Esophagus (tissue), 2 donors: ENCODE measurements around the gene MOSMO. TPM values are rescaled to one million over a fixed set of nuclear protein-coding genes. Genes with fewer than 3 reads are reported as not detected.

ENCODE experiments used
- H3K27ac ChIP-seq, 2 donors: one replicate each; pipeline ENCODE4 v1.5.1; 2013; ENCODE audit warnings: low read depth in 2 of 2, mild to moderate bottlenecking in 2 of 2, inconsistent platforms in 1 of 2, low read length in 1 of 2, moderate library complexity in 1 of 2
- H3K27me3 ChIP-seq, 2 donors: one replicate each; pipeline ENCODE4 v1.6.1; 2013; ENCODE audit warnings: low read length in 2 of 2, control low read depth in 1 of 2, mild to moderate bottlenecking in 1 of 2; ENCODE audit not compliant: insufficient read depth in 2 of 2, control insufficient read depth in 1 of 2
- H3K36me3 ChIP-seq, 2 donors: one replicate each; pipeline ENCODE4 v1.6.1; 2013; ENCODE audit warnings: low read length in 1 of 2; ENCODE audit not compliant: control insufficient read depth in 2 of 2, insufficient read depth in 2 of 2
- H3K4me1 ChIP-seq, 2 donors: one replicate each; pipeline ENCODE4 v1.6.1; 2013; ENCODE audit warnings: low read length in 1 of 2; ENCODE audit not compliant: control insufficient read depth in 2 of 2, insufficient read depth in 2 of 2
- H3K4me3 ChIP-seq, 2 donors: one replicate each; pipeline ENCODE4 v1.5.1; 2013; ENCODE audit warnings: low read length in 2 of 2, mild to moderate bottlenecking in 2 of 2, low read depth in 1 of 2, moderate library complexity in 1 of 2
- H3K9me3 ChIP-seq, 2 donors: one replicate each; pipeline ENCODE4 v1.6.1; 2013; ENCODE audit warnings: mild to moderate bottlenecking in 2 of 2, low read depth in 1 of 2, low read length in 1 of 2, moderate library complexity in 1 of 2; ENCODE audit not compliant: control insufficient read depth in 2 of 2, insufficient read depth in 1 of 2
- WGBS, 2 donors: extraction: QIAGEN DNeasy Blood & Tissue Kit; methylation state at CpG; one replicate each; pipeline ENCODE4 v1.1.7; 2013; 5-methylcytosine and 5-hydroxymethylcytosine counted together
- polyA plus RNA-seq, 2 donors: library from polyadenylated mRNA; stranded (reverse); fragments of 200-250 nt; gene quantifications; one replicate each; pipeline ENCODE4 v1.2.3, GENCODE V29; 2013
- donor health status: healthy with polysubstance abuse.
- donor health status: Bipolar disorder and iron deficiency.

MOSMO gene
- polyA plus RNA-seq, 2 donors: 6.8 to 13.1 TPM

DNA sequence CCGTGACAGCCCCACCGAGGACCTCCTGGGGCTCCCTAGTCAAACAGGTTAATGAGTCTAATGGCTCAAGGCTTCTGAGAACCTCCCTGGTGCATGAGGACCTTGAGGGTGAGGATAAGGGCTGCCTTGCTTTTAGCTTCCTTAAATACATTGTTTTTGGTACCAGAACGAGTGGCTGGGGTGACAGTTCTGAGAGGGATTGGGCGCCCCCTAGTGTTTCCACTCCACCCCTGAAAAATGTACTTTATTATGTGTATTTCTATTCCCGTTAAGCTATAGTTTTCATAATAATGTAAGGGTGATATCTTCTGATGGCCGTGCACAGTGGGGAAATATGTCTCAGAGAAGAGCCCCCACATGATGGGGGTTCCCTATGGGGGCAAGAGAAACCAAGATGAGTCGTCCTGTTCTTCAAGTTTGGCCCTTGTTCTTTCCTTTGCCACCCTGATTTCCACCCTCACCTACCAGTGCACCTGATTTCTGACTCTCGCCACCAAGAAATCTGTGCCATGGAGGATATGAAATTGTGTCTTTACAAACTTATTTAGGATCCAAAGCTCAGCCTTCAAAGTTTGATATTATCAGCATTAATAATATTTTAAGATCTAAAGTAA, 69.9 kb downstream of the MOSMO start:
- H3K4me3 ChIP-seq: no peak overlapping the region
- no peaks in the 10 kb centered on the region for H3K36me3 ChIP-seq
- no peaks in the 10 kb centered on the region for H3K27me3 ChIP-seq
- 41 to 42% methylated on average over 8 of the region's 8 CpGs for WGBS, 2 donors
- H3K9me3 ChIP-seq: no peaks in the 10 kb centered on the region
- no peak overlapping the region for H3K27ac ChIP-seq
- no peaks in the 10 kb centered on the region for H3K4me1 ChIP-seq

- no peaks in the 10 kb centered on the region for H3K4me1 ChIP-seq
- H3K27ac ChIP-seq: no peak overlapping the region
- no peak overlapping the region for H3K4me3 ChIP-seq
- WGBS, 2 donors: 75 to 85% methylated on average over 1 of the region's 1 CpG
- no peaks in the 10 kb centered on the region for H3K9me3 ChIP-seq
- no peaks in the 10 kb centered on the region for H3K27me3 ChIP-seq
- no peaks in the 10 kb centered on the region for H3K36me3 ChIP-seq
These were observed 70.7 kb downstream of the MOSMO start for GRCh38 chr16:22078656-22079055.

DNA sequence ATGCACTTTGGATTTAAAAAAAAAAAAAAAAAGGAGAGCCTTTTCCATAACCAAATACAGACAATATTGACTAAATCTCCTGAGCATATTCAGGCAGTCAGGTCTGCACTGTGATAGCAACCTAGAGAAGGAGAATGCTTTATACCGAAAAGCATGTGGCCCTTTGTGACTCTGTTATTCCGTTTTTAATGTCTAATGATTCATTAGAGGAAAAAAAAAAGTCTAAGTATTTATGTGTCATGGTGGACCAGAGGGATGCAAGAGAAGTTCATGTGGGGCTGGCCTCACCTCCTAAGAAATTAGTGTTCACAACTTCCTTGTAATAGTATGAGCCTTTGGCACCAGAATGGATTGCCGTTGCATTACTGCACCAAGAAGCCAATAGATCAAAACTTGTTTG, 73.1 kb downstream of the MOSMO start:
- WGBS, 2 donors: 91 to 94% methylated on average over 3 of the region's 3 CpGs
- Histone ChIP-seq H3K9me3 (no peaks in the 10 kb centered on the region), H3K27me3 (no peaks in the 10 kb centered on the region), H3K4me1 (no peaks in the 10 kb centered on the region), H3K4me3 (no peak overlapping the region), H3K36me3 (no peaks in the 10 kb centered on the region), H3K27ac (no peak overlapping the region)

DNA sequence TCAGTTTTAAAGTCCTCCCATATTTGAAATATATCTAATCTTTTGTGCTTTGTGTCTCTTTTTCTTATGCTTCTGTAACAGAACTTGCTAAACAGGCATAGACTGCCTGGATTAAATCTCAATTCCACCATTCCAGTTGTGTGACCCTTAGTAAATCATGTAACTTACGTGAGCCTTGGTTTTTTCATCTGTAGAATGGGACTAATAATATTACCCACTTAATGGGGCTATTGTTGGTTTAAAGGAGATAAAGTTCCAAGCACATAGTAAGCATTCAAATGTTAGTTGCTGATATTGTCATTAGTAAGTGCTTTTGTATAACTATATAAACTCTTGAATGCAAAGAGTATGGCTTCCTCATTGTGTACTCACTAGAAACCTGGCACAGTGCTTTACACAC, 78.5 kb downstream of the MOSMO start:
- Histone ChIP-seq H3K27ac (no peak overlapping the region), H3K27me3 (no peaks in the 10 kb centered on the region), H3K4me3 (no peak overlapping the region), H3K4me1 (no peaks in the 10 kb centered on the region), H3K36me3 (no peaks in the 10 kb centered on the region), H3K9me3 (no peaks in the 10 kb centered on the region)
- WGBS, 2 donors: 94 to 96% methylated on average over 1 of the region's 1 CpG

- H3K36me3 ChIP-seq: no peaks in the 10 kb centered on the region
- no peaks in the 10 kb centered on the region for H3K27me3 ChIP-seq
- H3K4me3 ChIP-seq: no peak overlapping the region
- no peak overlapping the region for H3K27ac ChIP-seq
- no peaks in the 10 kb centered on the region for H3K9me3 ChIP-seq
- 79 to 84% methylated on average over 1 of the region's 1 CpG for WGBS, 2 donors
- no peaks in the 10 kb centered on the region for H3K4me1 ChIP-seq
These were observed 80.7 kb downstream of the MOSMO start for GRCh38 chr16:22088642-22089041.

- Histone ChIP-seq H3K27me3 (no peaks in the 10 kb centered on the region), H3K36me3 (no peaks in the 10 kb centered on the region), H3K4me3 (no peak overlapping the region), H3K9me3 (no peaks in the 10 kb centered on the region), H3K4me1 (no peaks in the 10 kb centered on the region), H3K27ac (no peak overlapping the region)
- WGBS, 2 donors: 86 to 91% methylated on average over 4 of the region's 4 CpGs
These were observed 82.0 kb downstream of the MOSMO start for GRCh38 chr16:22089910-22090309.

DNA sequence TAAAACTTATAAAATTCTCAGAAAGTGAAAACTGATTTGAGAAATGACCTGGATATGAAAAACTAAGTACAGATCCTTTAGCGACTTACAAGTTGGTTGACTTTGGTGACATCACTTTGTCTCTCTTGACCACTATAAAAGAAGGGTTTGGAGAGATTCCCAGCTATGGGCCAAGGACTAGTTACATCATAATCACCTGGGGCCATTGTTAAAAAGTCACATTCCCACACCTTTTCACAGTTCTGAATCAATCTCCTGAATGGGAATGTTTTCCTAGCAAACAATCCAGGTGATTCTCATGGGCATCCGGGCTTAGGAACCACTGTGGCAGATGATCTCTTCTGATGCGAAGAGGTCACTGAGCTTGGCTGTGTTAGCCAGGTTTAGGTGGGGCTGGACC, 83.8 kb downstream of the MOSMO start:
- 72 to 77% methylated on average over 3 of the region's 3 CpGs for WGBS, 2 donors
- no peak overlapping the region for H3K27ac ChIP-seq

GRCh38 chr16:22092143-22092933, 84.4 kb downstream of the MOSMO start, which contains the start of gene VWA3A:
TSS of gene VWA3A (plus strand) at chr16:22092541. CDS start at chr16:22092638, 97 bp downstream.
- H3K27me3 ChIP-seq: no peaks in the 10 kb centered on the region
- H3K36me3 ChIP-seq: no peaks in the 10 kb centered on the region
- H3K4me3 ChIP-seq: no peak within 1 kb of the TSS
- H3K4me1 ChIP-seq: no peaks in the 10 kb centered on the region
- 54 to 55% methylated on average over 9 of the region's 9 CpGs for WGBS, 2 donors
- no peaks in the 10 kb centered on the region for H3K9me3 ChIP-seq
- H3K27ac ChIP-seq: no peak within 1 kb of the TSS

More for the DNA sequence above, 83.8 kb downstream of the MOSMO start:
- H3K4me1 ChIP-seq: no peaks in the 10 kb centered on the region
- no peaks in the 10 kb centered on the region for H3K36me3 ChIP-seq
- no peak overlapping the region for H3K4me3 ChIP-seq
- no peaks in the 10 kb centered on the region for H3K9me3 ChIP-seq
- H3K27me3 ChIP-seq: no peaks in the 10 kb centered on the region

DNA sequence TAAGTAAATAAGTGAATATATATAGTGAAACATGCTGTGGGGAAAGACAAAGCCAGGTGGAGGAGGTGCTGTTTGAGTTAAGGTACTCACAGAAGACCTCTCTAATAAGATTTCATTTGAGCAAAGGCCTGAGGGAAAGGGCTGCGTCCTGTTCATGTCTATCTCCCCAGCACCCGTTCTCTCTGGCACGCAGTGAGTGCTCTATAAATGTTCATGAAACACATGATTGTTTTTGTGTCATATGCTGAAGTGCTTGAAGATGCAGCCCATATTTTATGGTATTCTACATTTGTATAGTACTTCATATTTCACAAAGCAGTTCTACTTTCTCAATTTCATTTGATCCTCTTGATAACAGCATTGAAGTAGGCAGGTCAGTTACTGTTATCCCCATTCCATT, 85.4 kb downstream of the MOSMO start:
- Histone ChIP-seq H3K27me3 (no peaks in the 10 kb centered on the region), H3K4me1 (no peaks in the 10 kb centered on the region), H3K4me3 (no peak overlapping the region), H3K36me3 (no peaks in the 10 kb centered on the region), H3K9me3 (no peaks in the 10 kb centered on the region), H3K27ac (no peak overlapping the region)
- 85 to 91% methylated on average over 3 of the region's 3 CpGs for WGBS, 2 donors

DNA sequence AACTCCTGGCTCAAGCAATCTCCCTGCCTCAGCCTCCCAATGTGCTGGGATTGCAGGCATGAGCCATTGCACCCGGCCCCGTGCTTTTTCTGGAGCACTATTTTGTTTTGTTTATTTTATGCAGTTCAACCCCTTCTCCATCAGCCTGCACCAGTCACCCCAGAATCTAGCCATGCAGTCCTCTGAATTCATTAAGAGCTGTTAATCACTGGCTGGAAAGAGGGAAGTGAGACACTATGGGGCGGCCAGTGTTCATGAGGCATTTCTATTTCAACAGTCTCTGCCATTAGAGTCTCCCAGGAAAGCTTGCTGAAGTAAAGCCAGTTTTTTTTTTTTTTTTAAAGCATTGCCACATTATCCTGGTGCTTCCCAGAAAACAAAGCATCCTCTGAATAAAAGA, 86.1 kb downstream of the MOSMO start:
- H3K4me1 ChIP-seq: no peaks in the 10 kb centered on the region
- 66 to 75% methylated on average over 3 of the region's 3 CpGs for WGBS, 2 donors
- H3K4me3 ChIP-seq: no peak overlapping the region
- H3K9me3 ChIP-seq: no peaks in the 10 kb centered on the region
- no peak overlapping the region for H3K27ac ChIP-seq
- H3K27me3 ChIP-seq: no peaks in the 10 kb centered on the region
- H3K36me3 ChIP-seq: no peaks in the 10 kb centered on the region
